Activated CD8-positive, alpha-beta T cell treated with anti-CD3 and anti-CD28 coated beads, Interleukin-2, amount 10 ng/mL, durations not matched to agents 7 days and 5 days (primary cell): ENCODE measurements around the gene CACNA2D4. TPM values are rescaled to one million over a fixed set of nuclear protein-coding genes. Genes with fewer than 3 reads are reported as not detected.
A peak's percentile ranks its signal among the peaks of the same experiment; 100 is the strongest.

Experiments
- ATAC-seq: fragments of 150-1000 bp; cut with Tn5 transposase; one replicate; pipeline ENCODE4 v1.10.0; 2021; ENCODE audit warnings: moderate library complexity
- CTCF ChIA-PET: fragments of 350-600 bp; sonication (Branson Sonifier 250); formaldehyde crosslinking; loops from one replicate; lab custom pipeline; 2021; ENCODE audit warnings: antibody characterized with exemption; lab: Charles Lee
- POLR2A ChIA-PET: fragments of 350-600 bp; sonication (Branson Sonifier 250); formaldehyde crosslinking; loops from one replicate; lab custom pipeline; 2021; ENCODE audit warnings: antibody characterized with exemption; lab: Charles Lee
- DNase-seq: peaks from one replicate; pipeline ENCODE4 v3.0.0-alpha.2; 2020
- H3K27ac Mint-ChIP-seq: one replicate; pipeline ENCODE4 v1.8.0; 2021; ENCODE audit warnings: mild to moderate bottlenecking, mixed read lengths
- H3K27me3 Mint-ChIP-seq: one replicate; pipeline ENCODE4 v1.8.0; 2021; ENCODE audit warnings: low read depth, mixed read lengths
- H3K36me3 Mint-ChIP-seq: one replicate; pipeline ENCODE4 v1.8.0; 2021; ENCODE audit warnings: low read depth, mixed read lengths
- H3K4me1 Mint-ChIP-seq: one replicate; pipeline ENCODE4 v1.8.0; 2021; ENCODE audit warnings: low read depth, mixed read lengths
- H3K4me3 Mint-ChIP-seq: one replicate; pipeline ENCODE4 v1.8.0; 2021; ENCODE audit warnings: mild to moderate bottlenecking, mixed read lengths
- H3K9me3 Mint-ChIP-seq: one replicate; pipeline ENCODE4 v1.8.0; 2022; ENCODE audit warnings: mixed read lengths; ENCODE audit not compliant: insufficient read depth
- total RNA-seq, 2 experiments: library from RNA; stranded (reverse); gene quantifications; one replicate each; pipeline ENCODE4 v1.2.3, GENCODE V29; 2021

The CACNA2D4 gene
- total RNA-seq, 2 experiments from 2014 or later, result 6.8 to 7.0 TPM

DNA sequence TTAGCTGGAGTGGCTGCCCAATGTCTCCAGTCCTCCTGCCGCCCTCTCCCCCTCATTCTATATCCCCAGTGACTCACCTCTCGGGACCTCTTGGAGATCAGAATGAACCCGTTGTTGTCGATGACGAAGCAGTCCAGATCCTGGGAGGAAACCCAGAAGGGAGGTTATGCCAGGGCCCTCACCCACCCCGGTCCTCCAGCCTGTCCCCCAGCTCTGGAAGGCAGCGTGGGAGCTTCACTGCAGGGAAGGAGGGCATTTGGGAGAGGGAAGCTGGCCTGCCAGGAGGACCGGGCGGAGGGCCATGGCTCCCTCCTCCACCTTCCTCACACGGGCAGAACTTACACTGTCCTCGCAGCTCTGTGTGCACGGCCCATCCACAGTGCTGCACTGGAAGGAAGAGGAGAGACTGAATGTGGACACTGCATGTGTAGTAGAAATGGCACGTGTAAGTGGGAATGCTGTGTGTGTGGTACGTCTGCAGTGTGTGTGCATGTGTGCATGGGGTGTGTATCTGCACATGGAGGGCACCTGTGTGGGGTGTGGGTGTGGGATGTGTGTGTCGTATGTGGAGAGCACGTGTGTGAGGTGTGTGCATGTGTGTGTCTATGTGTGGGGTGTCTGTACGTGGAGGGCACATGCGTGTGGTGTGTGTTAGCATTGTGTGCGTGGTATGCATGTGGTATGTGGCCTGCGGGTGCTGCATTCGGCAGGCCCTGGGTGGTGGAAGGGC is 108.1 kb downstream of the CACNA2D4 start:
- ChIA-PET POLR2A (no interaction called here), CTCF (no interaction called here)
- Mint-ChIP-seq H3K27me3 (peaks cover 4% of the 10 kb centered on the region), H3K4me1 (peaks cover 9% of the 10 kb centered on the region), H3K9me3 (no peaks in the 10 kb centered on the region), H3K4me3 (peak overlapping the region; percentile 0), H3K27ac (peak overlapping the region; percentile 28), H3K36me3 (no peaks in the 10 kb centered on the region)
- ATAC-seq, result no peak
- DNase-seq, result no peak

DNA sequence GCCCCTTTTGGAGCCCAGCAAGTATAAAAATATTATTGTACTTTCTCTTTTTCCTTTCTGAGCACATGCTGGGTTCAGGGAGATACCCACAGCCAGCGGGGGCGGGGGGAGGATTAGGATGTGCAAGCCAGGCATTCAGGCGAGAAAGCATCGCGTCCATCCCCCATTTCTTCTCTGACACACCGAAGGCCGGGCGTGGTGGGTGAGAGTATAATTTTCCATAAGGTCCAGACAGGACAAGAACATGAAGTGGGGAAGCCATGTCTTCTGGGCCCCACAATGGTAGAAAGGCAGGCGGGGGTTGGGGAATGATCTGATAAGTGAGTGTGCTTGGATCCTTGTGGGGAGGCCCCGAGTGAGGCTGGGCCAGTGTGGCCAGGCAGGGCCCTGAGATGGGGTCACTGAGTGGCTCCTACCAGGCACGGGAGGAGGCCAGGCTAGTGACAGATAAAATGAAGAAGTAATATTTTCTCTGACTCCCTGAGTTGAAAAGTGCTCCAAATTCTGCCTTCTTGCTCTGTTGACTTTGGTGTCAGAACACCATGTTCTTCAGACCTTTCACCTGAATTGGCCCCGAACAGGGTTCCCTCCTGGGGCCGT is 108.8 kb downstream of the CACNA2D4 start:
- Mint-ChIP-seq H3K27ac (no peak overlapping the region), H3K9me3 (no peaks in the 10 kb centered on the region), H3K27me3 (peaks cover 3% of the 10 kb centered on the region), H3K4me1 (peaks cover 10% of the 10 kb centered on the region), H3K36me3 (no peaks in the 10 kb centered on the region), H3K4me3 (no peak overlapping the region)
- DNase-seq (no peak), ATAC-seq (no peak)
- ChIA-PET POLR2A (no interaction called here), CTCF (no interaction called here)

- DNase-seq (no peak), ATAC-seq (no peak)
- CTCF ChIA-PET, result no interaction called here
- POLR2A ChIA-PET, result no interaction called here
- H3K27ac Mint-ChIP-seq, result no peak overlapping the region
- no peaks in the 10 kb centered on the region for H3K9me3 Mint-ChIP-seq
- no peaks in the 10 kb centered on the region for H3K36me3 Mint-ChIP-seq
- no peak overlapping the region for H3K4me3 Mint-ChIP-seq
- peaks cover 16% of the 10 kb centered on the region for H3K4me1 Mint-ChIP-seq
- no peaks in the 10 kb centered on the region for H3K27me3 Mint-ChIP-seq
Measured at GRCh38 chr12:1808798-1809480, 109.5 kb downstream of the CACNA2D4 start.

DNA sequence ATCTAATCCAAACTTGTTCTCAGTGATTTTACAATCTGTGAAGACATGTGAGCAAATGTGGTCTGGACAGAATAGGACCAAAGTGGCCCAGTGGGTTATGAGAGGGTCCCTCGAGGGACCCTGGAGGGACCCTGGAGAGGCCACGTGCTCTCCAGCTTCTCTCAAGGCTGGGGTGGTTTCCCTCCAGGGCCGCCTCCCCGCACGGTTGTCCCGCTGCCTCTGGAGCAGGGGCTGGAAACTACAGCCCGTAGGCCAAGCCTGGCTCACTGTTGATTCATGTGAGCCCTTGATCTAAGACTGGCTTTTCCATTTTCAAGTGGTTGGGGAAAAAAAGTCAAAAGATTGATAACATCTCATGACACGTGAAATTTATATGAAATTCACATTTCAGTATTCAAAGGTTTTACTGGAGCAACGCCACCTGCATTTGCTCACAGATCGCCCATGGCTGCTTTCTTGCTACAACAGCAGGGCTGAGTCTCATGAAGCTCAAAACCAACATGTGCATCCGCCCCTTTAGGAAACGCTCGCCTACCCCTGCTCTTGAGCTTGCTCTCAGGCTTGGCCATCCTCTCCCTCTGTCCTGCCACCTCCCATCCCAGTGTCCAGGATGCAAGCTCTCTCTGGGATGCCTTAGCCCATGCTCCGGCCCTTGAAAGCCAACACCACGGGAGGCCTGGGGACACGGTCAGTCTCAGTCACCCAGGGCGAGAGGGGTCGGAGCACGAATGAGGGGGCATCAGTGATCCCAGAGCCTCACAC is 110.2 kb downstream of the CACNA2D4 start:
- ATAC-seq, result no peak
- DNase-seq, result no peak
- Mint-ChIP-seq H3K27me3 (no peaks in the 10 kb centered on the region), H3K36me3 (no peaks in the 10 kb centered on the region), H3K4me3 (no peak overlapping the region), H3K9me3 (no peaks in the 10 kb centered on the region), H3K27ac (no peak overlapping the region), H3K4me1 (peaks cover 16% of the 10 kb centered on the region)
- ChIA-PET CTCF (no interaction called here), POLR2A (no interaction called here)

GRCh38 chr12:1807087-1807860 is 111.2 kb downstream of the CACNA2D4 start:
- H3K27me3 Mint-ChIP-seq, result no peaks in the 10 kb centered on the region
- peaks cover 16% of the 10 kb centered on the region for H3K4me1 Mint-ChIP-seq
- DNase-seq (no peak), ATAC-seq (no peak)
- POLR2A ChIA-PET, result no interaction called here
- H3K27ac Mint-ChIP-seq, result no peak overlapping the region
- no peak overlapping the region for H3K4me3 Mint-ChIP-seq
- CTCF ChIA-PET, result no interaction called here
- no peaks in the 10 kb centered on the region for H3K36me3 Mint-ChIP-seq
- no peaks in the 10 kb centered on the region for H3K9me3 Mint-ChIP-seq

- no peak for DNase-seq
- CTCF ChIA-PET, result no interaction called here
- POLR2A ChIA-PET, result no interaction called here
- H3K4me1 Mint-ChIP-seq, result peaks cover 16% of the 10 kb centered on the region
- H3K9me3 Mint-ChIP-seq, result no peaks in the 10 kb centered on the region
- no peaks in the 10 kb centered on the region for H3K27me3 Mint-ChIP-seq
- no peaks in the 10 kb centered on the region for H3K36me3 Mint-ChIP-seq
- no peak for ATAC-seq
- H3K27ac Mint-ChIP-seq, result no peak overlapping the region
- no peak overlapping the region for H3K4me3 Mint-ChIP-seq
Measured at GRCh38 chr12:1806301-1807086, 112.0 kb downstream of the CACNA2D4 start.

GRCh38 chr12:1805441-1806081 is 112.9 kb downstream of the CACNA2D4 start:
- ChIA-PET POLR2A (no interaction called here), CTCF (no interaction called here)
- H3K4me1 Mint-ChIP-seq, result peaks cover 16% of the 10 kb centered on the region

GRCh38 chr12:1804545-1805332 is 113.7 kb downstream of the CACNA2D4 start:
- peaks cover 16% of the 10 kb centered on the region for H3K4me1 Mint-ChIP-seq
- DNase-seq, result peak; percentile 91
- H3K27ac Mint-ChIP-seq, result peak overlapping the region; percentile 79
- CTCF ChIA-PET, result interaction anchor here (1.3 kb wide), 1 partner anchor 14 kb away, joined by 4 read pairs; no protein-coding TSS in a partner anchor
- peak; percentile 94 for ATAC-seq
- no peaks in the 10 kb centered on the region for H3K9me3 Mint-ChIP-seq
- H3K36me3 Mint-ChIP-seq, result no peaks in the 10 kb centered on the region
- POLR2A ChIA-PET, result interaction anchor here (0.5 kb wide), 1 partner anchor 150 kb away, joined by 3 read pairs; no protein-coding TSS in a partner anchor
- no peak overlapping the region for H3K4me3 Mint-ChIP-seq
- no peaks in the 10 kb centered on the region for H3K27me3 Mint-ChIP-seq

More at GRCh38 chr12:1805441-1806081, 112.9 kb downstream of the CACNA2D4 start:
- Mint-ChIP-seq H3K27ac (no peak overlapping the region), H3K4me3 (no peak overlapping the region), H3K27me3 (no peaks in the 10 kb centered on the region), H3K36me3 (no peaks in the 10 kb centered on the region), H3K9me3 (no peaks in the 10 kb centered on the region)
- ATAC-seq, result no peak
- no peak for DNase-seq

- peaks cover 11% of the 10 kb centered on the region for H3K4me1 Mint-ChIP-seq
- ATAC-seq, result no peak
- H3K27ac Mint-ChIP-seq, result no peak overlapping the region
- CTCF ChIA-PET, result interaction anchor here (1.3 to 1.8 kb wide), 2 partner anchors 13 to 136 kb away, joined by 4 to 5 read pairs; no protein-coding TSS in a partner anchor
- no peaks in the 10 kb centered on the region for H3K36me3 Mint-ChIP-seq
- H3K27me3 Mint-ChIP-seq, result no peaks in the 10 kb centered on the region
- no peak for DNase-seq
- POLR2A ChIA-PET, result no interaction called here
- H3K4me3 Mint-ChIP-seq, result no peak overlapping the region
- no peaks in the 10 kb centered on the region for H3K9me3 Mint-ChIP-seq
Measured at GRCh38 chr12:1803736-1804135, 114.7 kb downstream of the CACNA2D4 start.
